ENCODE data around the gene RCOR3.

GRCh38 chr1:211328084-211328694, 69.0 kb downstream of the RCOR3 start:
- TF ChIP-seq TOX (CRISPR knock-in tag; IDR thresholded peaks at IDR 0.05; ENCODE audit: borderline replicate concordance): no peak
- TF ChIP-seq POU6F1 (CRISPR knock-in tag; IDR thresholded peaks at IDR 0.05; ENCODE audit: borderline replicate concordance, low read depth): no peak

Data from SK-N-SH treated with all-trans-retinoic acid at 6 μM for 48 hours (cell line).